Esophagus squamous epithelium (tissue), 5 donors: ENCODE data around the gene PLOD2. TPM values are rescaled to one million over a fixed set of nuclear protein-coding genes. Genes with fewer than 3 reads are reported as not detected.

ENCODE experiments used
- DNase-seq: peaks from one replicate; lab custom pipeline; 2025; lab: John Stamatoyannopoulos, UW
- H3K27ac ChIP-seq, 4 donors: fragments of 200-600 bp; sonication (generic); one replicate each; pipeline ENCODE4 v1.5.1; 2016 to 2019; ENCODE audit warnings: mild to moderate bottlenecking in 1 of 4
- H3K27me3 ChIP-seq, 4 donors: fragments of 200-600 bp; sonication (generic); 1 replicate in 3 of 4; 2 replicates in 1 of 4; pipeline versions ENCODE4 v1.5.1 to v1.6.0; 2017 to 2021; ENCODE audit warnings: antibody characterized with exemption in 1 of 4
- H3K36me3 ChIP-seq, 3 donors: fragments of 200-600 bp; sonication (generic); one replicate each; pipeline ENCODE4 v1.5.1; 2016 to 2019
- H3K4me1 ChIP-seq, 3 donors: fragments of 200-600 bp; sonication (generic); one replicate each; pipeline ENCODE4 v1.5.1; 2017 to 2019
- H3K4me3 ChIP-seq, 4 donors: fragments of 200-600 bp; sonication (generic); 1 replicate in 3 of 4; 2 replicates in 1 of 4; pipeline ENCODE4 v1.5.1; 2016 to 2019; ENCODE audit warnings: mild to moderate bottlenecking in 2 of 4, moderate library complexity in 1 of 4
- H3K9me3 ChIP-seq, 3 donors: fragments of 200-600 bp; sonication (generic); one replicate each; pipeline ENCODE4 v1.5.1; 2016 to 2019
- CTCF ChIP-seq, 6 experiments: fragments of 450-650 bp in 4 of 6; fragments of 200-600 bp in 2 of 6; sonication (generic) in 2 of 6; IDR thresholded peaks; one replicate each; pipeline ENCODE4 v1.5.1; 2016 to 2019; ENCODE audit warnings: antibody characterized with exemption in 6 of 6, mild to moderate bottlenecking in 4 of 6, moderate library complexity in 4 of 6
- POLR2A ChIP-seq, 4 donors: fragments of 450-650 bp; IDR thresholded peaks; one replicate each; pipeline ENCODE4 v1.6.1; 2017; ENCODE audit warnings: antibody characterized with exemption in 4 of 4, mild to moderate bottlenecking in 4 of 4, moderate library complexity in 3 of 4
- WGBS, 2 donors: methylation state at CpG; one replicate each; pipeline ENCODE4 v1.1.5; 2018; 5-methylcytosine and 5-hydroxymethylcytosine counted together
- intact Hi-C: fragments of 100-400 bp; cut with DNase I; formaldehyde crosslinking; loops from one replicate; pipeline ENCODE4 v1.15.0; 2022
- total RNA-seq, 4 donors: library from RNA; depleted of rRNA; stranded (reverse); fragments of >200 nt; gene quantifications; one replicate each; pipeline ENCODE4 v1.1.0, GENCODE V29; 2016
- donor health status: DM: yes; HTN: yes; CAD: no.

The PLOD2 gene
- total RNA-seq, 4 donors from 2014 or later: 13.3 to 29.1 (median 23.2) TPM

- peaks cover 9 to 84% (median 48%) of the 10 kb centered on the region in 3 donors for H3K4me1 ChIP-seq
- peaks cover 0 to 11% (median 0%) of the 10 kb centered on the region in 4 donors for H3K27me3 ChIP-seq
- H3K4me3 ChIP-seq: peak overlapping the region; percentile 67 to 93 (median 86)
- no peaks in the 10 kb centered on the region for H3K36me3 ChIP-seq
- no peak for DNase-seq
- intact Hi-C loops: no loop called here
- no peaks in the 10 kb centered on the region for H3K9me3 ChIP-seq
- 0 to 2% methylated on average over 10 to 15 of the region's 35 CpGs for WGBS, 2 donors
- TF ChIP-seq POLR2A (IDR thresholded peaks at IDR 0.05): peak in 1 of 4 donors; percentile 14
- TF ChIP-seq CTCF (IDR thresholded peaks at IDR 0.05): peak in 4 of 6 experiments; percentile 38 to 64 (median 50)
- peak overlapping the region; percentile 93 to 98 (median 95) for H3K27ac ChIP-seq
Measured at GRCh38 chr3:146160321-146160963, 542 bp downstream of the PLOD2 start.

- peaks cover 0 to 11% (median 0%) of the 10 kb centered on the region in 4 donors for H3K27me3 ChIP-seq
- WGBS, 2 donors: 5 to 8% methylated on average over 7 of the region's 7 CpGs
- peak overlapping the region; percentile 93 to 98 (median 95) for H3K27ac ChIP-seq
- no peaks in the 10 kb centered on the region for H3K36me3 ChIP-seq
- no peaks in the 10 kb centered on the region for H3K9me3 ChIP-seq
- H3K4me1 ChIP-seq: peaks cover 9 to 84% (median 45%) of the 10 kb centered on the region in 3 donors
- peak overlapping the region; percentile 67 to 93 (median 86) for H3K4me3 ChIP-seq
- intact Hi-C loops: no loop called here
- DNase-seq: no peak
- no peak for TF ChIP-seq POLR2A (IDR thresholded peaks at IDR 0.05)
- peak in 1 of 6 experiments; percentile 53 for TF ChIP-seq CTCF (IDR thresholded peaks at IDR 0.05)
Measured at GRCh38 chr3:146159616-146160320, 1.2 kb downstream of the PLOD2 start.

GRCh38 chr3:146159037-146159436, 1.9 kb downstream of the PLOD2 start:
- peaks cover 9 to 82% (median 41%) of the 10 kb centered on the region in 3 donors for H3K4me1 ChIP-seq
- 50 to 53% methylated on average over 4 of the region's 4 CpGs for WGBS, 2 donors
- no peaks in the 10 kb centered on the region for H3K36me3 ChIP-seq
- intact Hi-C loops: no loop called here
- DNase-seq: no peak
- peak overlapping the region; percentile 78 to 96 (median 94) for H3K27ac ChIP-seq
- peaks cover 0 to 11% (median 0%) of the 10 kb centered on the region in 4 donors for H3K27me3 ChIP-seq
- TF ChIP-seq CTCF (IDR thresholded peaks at IDR 0.05): no peak
- TF ChIP-seq POLR2A (IDR thresholded peaks at IDR 0.05): no peak
- H3K4me3 ChIP-seq: peak overlapping the region in 3 of 4 donors; percentile 82 to 93 (median 91)
- no peaks in the 10 kb centered on the region for H3K9me3 ChIP-seq

GRCh38 chr3:146157325-146158060, 3.5 kb downstream of the PLOD2 start:
- H3K36me3 ChIP-seq: no peaks in the 10 kb centered on the region
- 50 to 52% methylated on average over 2 of the region's 2 CpGs for WGBS, 2 donors
- no peak for DNase-seq
- H3K4me1 ChIP-seq: peaks cover 9 to 78% (median 29%) of the 10 kb centered on the region in 3 donors
- no peak for TF ChIP-seq CTCF (IDR thresholded peaks at IDR 0.05)
- TF ChIP-seq POLR2A (IDR thresholded peaks at IDR 0.05): no peak
- no peaks in the 10 kb centered on the region for H3K9me3 ChIP-seq
- peak overlapping the region in 3 of 4 donors; percentile 1 to 91 (median 19) for H3K4me3 ChIP-seq
- intact Hi-C loops: no loop called here
- H3K27me3 ChIP-seq: peaks cover 0 to 11% (median 0%) of the 10 kb centered on the region in 4 donors
- H3K27ac ChIP-seq: peak overlapping the region; percentile 68 to 96 (median 86)
